IgD-negative memory B cell (primary cell): ENCODE measurements around the gene GYPB. TPM values are rescaled to one million over a fixed set of nuclear protein-coding genes. Genes with fewer than 3 reads are reported as not detected.
"Not testable (repeated sequence)": the region's sequence is repeated elsewhere in the genome, so short reads cannot be mapped to it uniquely, and the experiment has no call there.

Source experiments
- H3K27ac Mint-ChIP-seq, 3 donors: one replicate each; pipeline ENCODE4 v1.8.0; 2020 to 2022; ENCODE audit warnings: mild to moderate bottlenecking in 3 of 3, mixed read lengths in 3 of 3, moderate library complexity in 1 of 3
- H3K27me3 Mint-ChIP-seq: one replicate; pipeline ENCODE4 v1.8.0; 2021; ENCODE audit warnings: mixed read lengths
- H3K36me3 Mint-ChIP-seq: one replicate; pipeline ENCODE4 v1.8.0; 2020; ENCODE audit warnings: mild to moderate bottlenecking, mixed read lengths
- H3K4me1 Mint-ChIP-seq, 3 donors: one replicate each; pipeline ENCODE4 v1.8.0; 2020 to 2022; ENCODE audit warnings: mixed read lengths in 3 of 3, mild to moderate bottlenecking in 1 of 3
- H3K4me3 Mint-ChIP-seq, 4 donors: one replicate each; pipeline ENCODE4 v1.8.0; 2020 to 2022; ENCODE audit warnings: mild to moderate bottlenecking in 4 of 4, mixed read lengths in 4 of 4, moderate library complexity in 3 of 4
- H3K9me3 Mint-ChIP-seq, 3 donors: one replicate each; pipeline ENCODE4 v1.8.0; 2020 to 2021; ENCODE audit warnings: mixed read lengths in 3 of 3, mild to moderate bottlenecking in 1 of 3
- polyA plus RNA-seq: library from polyadenylated mRNA; unstranded; fragments of 300-500 nt; fragmentation: Illumina TruSeq; gene quantifications from one replicate; pipeline ENCODE4 v1.2.3, GENCODE V29; 2021

The GYPB gene
- polyA plus RNA-seq = not detected

- H3K4me3 Mint-ChIP-seq, H3K36me3 Mint-ChIP-seq, H3K4me1 Mint-ChIP-seq, H3K27me3 Mint-ChIP-seq, H3K9me3 Mint-ChIP-seq, H3K27ac Mint-ChIP-seq: not testable (repeated sequence)
Measured at GRCh38 chr4:144019277-144019676, at the start of gene GYPB. Gene GYPB, minus strand, starts transcription at chr4:144019380. Its CDS starts 93 bp downstream, at chr4:144019287.

GRCh38 chr4:144061556-144061955, 42.4 kb upstream of the GYPB start:
- peaks cover 1 to 14% (median 5%) of the 10 kb centered on the region in 3 donors for H3K9me3 Mint-ChIP-seq
- H3K36me3 Mint-ChIP-seq, H3K27ac Mint-ChIP-seq, H3K27me3 Mint-ChIP-seq, H3K4me1 Mint-ChIP-seq, H3K4me3 Mint-ChIP-seq: not testable (repeated sequence)

GRCh38 chr4:144060234-144060859, 41.2 kb upstream of the GYPB start:
- H3K27ac Mint-ChIP-seq = peak overlapping the region in 1 of 3 donors; percentile 69
- not testable (repeated sequence) for H3K4me1 Mint-ChIP-seq, H3K36me3 Mint-ChIP-seq, H3K4me3 Mint-ChIP-seq, H3K27me3 Mint-ChIP-seq
- H3K9me3 Mint-ChIP-seq = peaks cover 1 to 14% (median 5%) of the 10 kb centered on the region in 3 donors

DNA sequence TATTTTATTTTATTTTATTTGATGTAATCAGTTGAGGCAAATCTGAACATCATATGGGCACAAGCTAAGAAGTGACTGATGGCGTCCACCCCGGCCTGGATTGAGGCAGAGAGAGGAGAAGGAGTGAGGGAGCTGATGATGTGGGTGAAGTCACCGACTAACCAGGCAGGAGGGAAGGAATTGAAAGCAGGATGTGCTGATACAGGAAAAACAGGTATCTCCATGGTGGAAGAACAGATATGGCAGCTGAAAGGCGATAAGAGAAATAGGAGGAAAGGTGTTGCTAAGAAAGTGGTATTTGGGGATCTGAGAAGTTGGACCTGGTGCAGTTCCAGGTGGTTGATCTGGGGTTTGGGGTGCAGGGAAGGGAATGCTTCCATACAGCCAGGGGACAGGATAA, 37.6 kb upstream of the GYPB start:
- no peak overlapping the region for H3K27ac Mint-ChIP-seq

GRCh38 chr4:144055336-144055735, 36.2 kb upstream of the GYPB start:
- H3K27me3 Mint-ChIP-seq, H3K36me3 Mint-ChIP-seq, H3K9me3 Mint-ChIP-seq, H3K27ac Mint-ChIP-seq, H3K4me1 Mint-ChIP-seq, H3K4me3 Mint-ChIP-seq: not testable (repeated sequence)

More for the DNA sequence above, 37.6 kb upstream of the GYPB start:
- H3K27me3 Mint-ChIP-seq = peaks cover 3% of the 10 kb centered on the region
- no peak overlapping the region for H3K4me3 Mint-ChIP-seq
- peaks cover 0 to 3% (median 0%) of the 10 kb centered on the region in 3 donors for H3K4me1 Mint-ChIP-seq
- peaks cover 6% of the 10 kb centered on the region for H3K36me3 Mint-ChIP-seq
- H3K9me3 Mint-ChIP-seq = peaks cover 1 to 10% (median 2%) of the 10 kb centered on the region in 3 donors

GRCh38 chr4:144051494-144051893, 32.3 kb upstream of the GYPB start:
- H3K27me3 Mint-ChIP-seq, H3K4me3 Mint-ChIP-seq, H3K36me3 Mint-ChIP-seq, H3K9me3 Mint-ChIP-seq, H3K4me1 Mint-ChIP-seq: not testable (repeated sequence)
- H3K27ac Mint-ChIP-seq = peak overlapping the region in 1 of 3 donors; percentile 71

DNA sequence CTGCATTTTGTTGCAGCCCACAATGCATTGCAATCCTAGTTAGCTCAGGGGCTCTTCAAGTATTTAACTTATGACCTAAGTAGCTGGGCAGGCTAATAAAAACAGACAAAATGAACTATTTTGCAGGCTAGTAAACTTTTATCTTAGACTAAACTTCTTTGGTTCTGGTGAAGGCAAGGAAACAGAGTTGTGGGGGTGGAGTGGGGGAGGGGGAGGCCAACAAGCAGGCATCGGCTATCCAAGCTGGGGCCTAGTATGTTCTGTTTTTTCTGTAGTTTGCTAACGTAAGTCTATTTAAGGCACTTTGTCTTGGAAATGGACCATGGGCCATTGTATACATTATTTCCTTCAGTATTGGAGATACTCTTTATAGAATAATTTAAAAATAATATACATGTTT, 31.5 kb upstream of the GYPB start:
- H3K36me3 Mint-ChIP-seq, H3K4me1 Mint-ChIP-seq, H3K27me3 Mint-ChIP-seq, H3K9me3 Mint-ChIP-seq, H3K27ac Mint-ChIP-seq, H3K4me3 Mint-ChIP-seq: not testable (repeated sequence)

DNA sequence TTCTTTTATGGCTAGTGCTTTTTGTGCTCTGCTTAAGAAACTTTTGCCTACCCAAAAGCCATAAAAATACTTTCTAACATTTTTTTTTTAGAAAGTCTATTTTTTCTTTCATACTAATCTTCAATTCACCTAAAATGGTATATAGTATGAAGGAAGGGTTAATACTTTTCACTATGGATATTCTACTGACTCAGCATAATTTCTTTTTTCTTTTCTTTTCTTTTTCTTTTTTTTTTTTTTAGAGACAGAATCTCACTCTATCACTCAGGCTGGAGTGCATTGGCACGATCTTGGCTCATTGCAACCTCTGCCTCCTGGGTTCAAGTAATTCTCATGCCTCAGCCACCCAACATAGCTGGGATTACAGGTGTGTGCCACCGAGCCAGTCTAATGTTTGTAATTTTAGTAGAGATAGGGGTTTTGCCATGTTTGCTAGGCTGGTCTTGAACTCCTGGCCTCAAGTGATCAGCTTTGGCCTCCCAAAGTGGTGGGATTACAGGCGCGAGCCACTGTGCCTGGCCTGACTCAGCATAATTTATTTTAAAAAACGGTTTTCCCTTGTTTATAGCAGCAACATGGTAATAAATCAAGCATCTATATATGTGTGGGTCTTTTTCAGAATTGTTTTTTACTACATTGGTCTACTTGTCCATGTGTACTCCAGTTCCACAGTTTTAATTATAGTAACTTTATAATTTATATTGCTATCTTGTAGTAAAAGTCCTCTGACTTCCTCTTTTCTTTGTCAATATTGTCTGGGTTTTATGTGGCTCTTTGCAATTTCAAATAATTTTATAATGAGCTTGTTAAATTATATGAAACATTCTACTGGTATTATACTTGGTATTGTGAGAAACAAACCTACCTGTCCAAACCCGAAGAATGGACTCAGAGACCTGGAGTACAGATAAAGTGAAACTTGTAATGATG, 30.6 kb upstream of the GYPB start:
- H3K9me3 Mint-ChIP-seq, H3K27ac Mint-ChIP-seq, H3K36me3 Mint-ChIP-seq, H3K4me1 Mint-ChIP-seq, H3K27me3 Mint-ChIP-seq, H3K4me3 Mint-ChIP-seq: not testable (repeated sequence)

DNA sequence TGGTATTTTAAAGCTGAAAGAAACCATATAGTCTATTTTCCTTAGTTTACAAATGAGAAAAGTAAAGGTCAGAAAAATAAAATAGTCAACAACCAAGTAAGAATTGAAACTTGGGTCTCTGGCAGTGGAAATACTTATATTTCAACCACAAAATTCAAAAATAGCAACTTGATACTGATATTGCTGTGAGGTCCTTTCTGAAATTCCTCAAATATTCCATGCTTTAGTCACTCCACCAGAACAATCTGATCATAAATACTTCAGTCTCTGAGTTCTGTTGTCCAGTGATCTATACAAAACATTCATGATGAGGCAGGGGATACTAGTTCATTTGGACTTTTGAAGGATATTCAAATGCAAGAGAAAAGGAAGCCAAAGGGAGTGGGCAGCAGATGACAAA, 25.8 kb upstream of the GYPB start:
- H3K27me3 Mint-ChIP-seq, H3K4me1 Mint-ChIP-seq, H3K4me3 Mint-ChIP-seq, H3K9me3 Mint-ChIP-seq, H3K36me3 Mint-ChIP-seq: not testable (repeated sequence)
- peak overlapping the region in 1 of 3 donors; percentile 33 for H3K27ac Mint-ChIP-seq

GRCh38 chr4:144032580-144032979, 13.4 kb upstream of the GYPB start:
- not testable (repeated sequence) for H3K36me3 Mint-ChIP-seq, H3K4me1 Mint-ChIP-seq, H3K27me3 Mint-ChIP-seq, H3K4me3 Mint-ChIP-seq, H3K27ac Mint-ChIP-seq, H3K9me3 Mint-ChIP-seq

- not testable (repeated sequence) for H3K4me1 Mint-ChIP-seq, H3K27me3 Mint-ChIP-seq, H3K36me3 Mint-ChIP-seq, H3K27ac Mint-ChIP-seq, H3K4me3 Mint-ChIP-seq, H3K9me3 Mint-ChIP-seq
Measured at GRCh38 chr4:144031875-144032274, 12.7 kb upstream of the GYPB start.

- H3K36me3 Mint-ChIP-seq, H3K27me3 Mint-ChIP-seq, H3K9me3 Mint-ChIP-seq, H3K4me1 Mint-ChIP-seq, H3K4me3 Mint-ChIP-seq, H3K27ac Mint-ChIP-seq: not testable (repeated sequence)
Measured at GRCh38 chr4:144031369-144031768, 12.2 kb upstream of the GYPB start.

GRCh38 chr4:144030708-144031107, 11.5 kb upstream of the GYPB start:
- not testable (repeated sequence) for H3K27ac Mint-ChIP-seq, H3K27me3 Mint-ChIP-seq, H3K36me3 Mint-ChIP-seq, H3K9me3 Mint-ChIP-seq, H3K4me3 Mint-ChIP-seq, H3K4me1 Mint-ChIP-seq

GRCh38 chr4:144026682-144027081, 7.5 kb upstream of the GYPB start:
- H3K4me1 Mint-ChIP-seq, H3K27ac Mint-ChIP-seq, H3K27me3 Mint-ChIP-seq, H3K4me3 Mint-ChIP-seq, H3K36me3 Mint-ChIP-seq, H3K9me3 Mint-ChIP-seq: not testable (repeated sequence)

DNA sequence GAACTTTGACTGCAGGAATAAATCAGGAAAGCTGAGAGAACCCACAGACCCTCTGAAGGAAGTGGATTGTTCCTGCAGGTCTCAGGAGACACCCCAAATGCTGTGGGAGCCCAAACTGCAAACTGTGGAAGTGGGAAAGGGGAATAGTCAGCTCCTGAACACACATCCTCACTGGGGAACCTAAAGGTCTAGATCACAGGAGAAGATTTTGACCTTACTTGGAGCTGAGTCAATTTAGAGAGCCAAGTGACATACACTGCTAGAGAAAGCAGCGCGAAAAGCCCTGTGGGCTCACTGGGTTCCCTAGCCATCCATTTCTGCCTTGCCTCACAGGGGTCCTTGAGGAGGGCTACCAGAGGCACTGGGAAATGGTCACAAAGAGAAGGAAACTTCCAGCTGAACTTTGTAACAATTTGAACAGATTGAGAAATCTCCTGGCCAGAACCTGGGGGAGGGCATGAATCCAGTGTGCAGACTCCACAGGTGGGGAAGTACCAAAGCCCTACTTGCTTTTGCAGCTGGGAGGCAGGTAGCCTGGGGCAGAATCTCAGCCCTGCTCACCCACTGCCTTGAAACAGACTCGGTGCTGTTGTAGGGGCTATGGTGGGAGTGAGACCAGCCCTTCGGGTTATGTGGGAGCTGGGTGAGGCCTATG, 5.3 kb upstream of the GYPB start:
- not testable (repeated sequence) for H3K36me3 Mint-ChIP-seq, H3K4me3 Mint-ChIP-seq, H3K4me1 Mint-ChIP-seq, H3K27ac Mint-ChIP-seq, H3K27me3 Mint-ChIP-seq, H3K9me3 Mint-ChIP-seq
